HL-60 (cell line): ENCODE data around the gene VARS2.

ENCODE experiments used
- DNase-seq, 2 experiments: peaks; one replicate each; pipeline ENCODE4 v3.0.0-alpha.2; 2010 to 2020; ENCODE audit warnings: low read depth in 1 of 2, low spot score in 1 of 2
- H3K27ac ChIP-seq: fragments of 250-450 bp; sonication (Bioruptor Pico); replicated peaks from 2 replicates; pipeline ENCODE4 v1.5.1; 2020; ENCODE audit warnings: mild to moderate bottlenecking, moderate library complexity
- H3K27me3 ChIP-seq: fragments of 250-450 bp; sonication (Bioruptor Pico); 2 replicates; pipeline ENCODE4 v1.5.1; 2021; ENCODE audit warnings: mild to moderate bottlenecking, moderate library complexity; ENCODE audit not compliant: insufficient read depth, poor library complexity, severe bottlenecking
- H3K4me3 ChIP-seq: replicated peaks from 2 replicates; pipeline ENCODE4 v1.5.1; 2011; ENCODE audit warnings: mild to moderate bottlenecking, control low read depth, low read length; ENCODE audit not compliant: insufficient read depth
- GABPA ChIP-seq: IDR thresholded peaks from 2 replicates; pipeline ENCODE4 v1.6.1; 2012; ENCODE audit warnings: low read depth
- POLR2AphosphoS5 ChIP-seq: IDR thresholded peaks from 2 replicates; pipeline ENCODE4 v1.6.1; 2012; ENCODE audit warnings: low read depth
- REST ChIP-seq: IDR thresholded peaks from 2 replicates; pipeline ENCODE4 v1.6.1; 2012; ENCODE audit warnings: low read depth; ENCODE audit not compliant: insufficient replicate concordance
- SPI1 ChIP-seq: IDR thresholded peaks from 2 replicates; pipeline ENCODE4 v1.6.1; 2012; ENCODE audit warnings: low read depth, mild to moderate bottlenecking, borderline replicate concordance
- TF ChIP-seq, protein P1 (sequence below): IDR thresholded peaks from one replicate; pipeline ENCODE4 v1.5.1; 2011; ENCODE audit warnings: low read length, control low read depth, inconsistent platforms; ENCODE audit not compliant: insufficient read depth

The VARS2 gene

GRCh38 chr6:30896541-30896940 lies 17.5 kb upstream of the VARS2 start:
- TF ChIP-seq GABPA (no peak), POLR2AphosphoS5 (no peak), SPI1 (no peak), REST (no peak)
- TF ChIP-seq, protein P1, sequence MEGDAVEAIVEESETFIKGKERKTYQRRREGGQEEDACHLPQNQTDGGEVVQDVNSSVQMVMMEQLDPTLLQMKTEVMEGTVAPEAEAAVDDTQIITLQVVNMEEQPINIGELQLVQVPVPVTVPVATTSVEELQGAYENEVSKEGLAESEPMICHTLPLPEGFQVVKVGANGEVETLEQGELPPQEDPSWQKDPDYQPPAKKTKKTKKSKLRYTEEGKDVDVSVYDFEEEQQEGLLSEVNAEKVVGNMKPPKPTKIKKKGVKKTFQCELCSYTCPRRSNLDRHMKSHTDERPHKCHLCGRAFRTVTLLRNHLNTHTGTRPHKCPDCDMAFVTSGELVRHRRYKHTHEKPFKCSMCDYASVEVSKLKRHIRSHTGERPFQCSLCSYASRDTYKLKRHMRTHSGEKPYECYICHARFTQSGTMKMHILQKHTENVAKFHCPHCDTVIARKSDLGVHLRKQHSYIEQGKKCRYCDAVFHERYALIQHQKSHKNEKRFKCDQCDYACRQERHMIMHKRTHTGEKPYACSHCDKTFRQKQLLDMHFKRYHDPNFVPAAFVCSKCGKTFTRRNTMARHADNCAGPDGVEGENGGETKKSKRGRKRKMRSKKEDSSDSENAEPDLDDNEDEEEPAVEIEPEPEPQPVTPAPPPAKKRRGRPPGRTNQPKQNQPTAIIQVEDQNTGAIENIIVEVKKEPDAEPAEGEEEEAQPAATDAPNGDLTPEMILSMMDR: no peak
- H3K4me3 ChIP-seq: no peak overlapping the region
- no peak overlapping the region for H3K27ac ChIP-seq
- peaks cover 7% of the 10 kb centered on the region for H3K27me3 ChIP-seq
- DNase-seq: no peak

GRCh38 chr6:30897882-30898281 lies 16.2 kb upstream of the VARS2 start:
- Histone ChIP-seq H3K27ac (no peak overlapping the region), H3K27me3 (peaks cover 3% of the 10 kb centered on the region), H3K4me3 (no peak overlapping the region)
- DNase-seq: no peak
- TF ChIP-seq SPI1 (no peak), REST (no peak), POLR2AphosphoS5 (no peak), GABPA (no peak)
- TF ChIP-seq, protein P1: no peak

DNA sequence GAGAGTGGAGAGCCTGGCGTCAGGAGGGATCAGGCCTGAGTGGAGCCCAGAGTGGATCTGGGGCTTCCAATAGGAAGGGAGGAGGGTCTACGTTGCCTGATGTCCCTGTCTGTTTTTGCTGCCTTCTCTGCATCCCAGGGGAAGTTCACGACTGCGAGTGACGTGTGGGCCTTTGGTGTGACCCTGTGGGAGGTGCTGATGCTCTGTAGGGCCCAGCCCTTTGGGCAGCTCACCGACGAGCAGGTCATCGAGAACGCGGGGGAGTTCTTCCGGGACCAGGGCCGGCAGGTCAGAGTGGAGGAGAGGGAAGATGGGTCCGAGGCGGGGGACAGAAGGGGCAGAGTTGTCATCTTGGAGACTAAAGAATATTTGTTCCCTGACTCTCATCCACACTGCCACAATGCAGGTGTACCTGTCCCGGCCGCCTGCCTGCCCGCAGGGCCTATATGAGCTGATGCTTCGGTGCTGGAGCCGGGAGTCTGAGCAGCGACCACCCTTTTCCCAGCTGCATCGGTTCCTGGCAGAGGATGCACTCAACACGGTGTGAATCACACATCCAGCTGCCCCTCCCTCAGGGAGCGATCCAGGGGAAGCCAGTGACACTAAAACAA lies 15.2 kb upstream of the VARS2 start:
- DNase-seq: no peak
- H3K4me3 ChIP-seq: no peak overlapping the region
- peaks cover 3% of the 10 kb centered on the region for H3K27me3 ChIP-seq
- no peak overlapping the region for H3K27ac ChIP-seq
- TF ChIP-seq SPI1 (no peak), GABPA (no peak), POLR2AphosphoS5 (no peak), REST (no peak)
